ENCODE results near the gene AQP11. TPM values are rescaled to one million over a fixed set of nuclear protein-coding genes. Genes with fewer than 3 reads are reported as not detected.
A peak's percentile ranks its signal among the peaks of the same experiment; 100 is the strongest.
"Not testable (repeated sequence)": the region's sequence is repeated elsewhere in the genome, so short reads cannot be mapped to it uniquely, and the experiment has no call there.

Gene AQP11
- total RNA-seq, 4 donors from 2014 or later = 1.1 to 5.6 (median 3.1) TPM

DNA sequence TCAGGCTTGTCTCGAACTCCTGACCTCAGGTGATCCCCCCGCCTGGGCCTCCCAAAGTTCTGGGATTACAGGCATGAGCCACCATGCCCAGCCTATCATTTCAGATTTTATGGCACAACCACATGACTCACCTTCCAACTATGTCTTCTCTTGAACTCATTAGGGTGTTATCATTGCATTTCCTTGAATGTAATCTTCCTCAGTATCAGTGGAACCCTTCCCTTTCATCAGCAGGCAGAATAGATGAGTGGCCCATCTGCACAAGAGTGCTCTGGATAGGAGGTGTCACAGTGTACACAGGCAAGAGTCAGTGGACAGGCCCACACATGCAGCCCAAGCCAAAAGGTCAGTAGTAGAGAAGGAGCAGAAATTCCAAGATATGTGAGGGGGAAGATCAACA, 29.1 kb upstream of the AQP11 start:
- Histone ChIP-seq H3K9me3 (no peaks in the 10 kb centered on the region), H3K27ac (no peak overlapping the region), H3K4me1 (no peaks in the 10 kb centered on the region), H3K4me3 (replicated peaks in 1 of 3) (no peak overlapping the region), H3K27me3 (no peaks in the 10 kb centered on the region), H3K36me3 (no peaks in the 10 kb centered on the region)
- WGBS, 2 donors = 94 to 100% methylated on average over 2 of the region's 2 CpGs
- intact Hi-C loops (cut with DNase I) = no loop called here
- TF ChIP-seq, protein P1, sequence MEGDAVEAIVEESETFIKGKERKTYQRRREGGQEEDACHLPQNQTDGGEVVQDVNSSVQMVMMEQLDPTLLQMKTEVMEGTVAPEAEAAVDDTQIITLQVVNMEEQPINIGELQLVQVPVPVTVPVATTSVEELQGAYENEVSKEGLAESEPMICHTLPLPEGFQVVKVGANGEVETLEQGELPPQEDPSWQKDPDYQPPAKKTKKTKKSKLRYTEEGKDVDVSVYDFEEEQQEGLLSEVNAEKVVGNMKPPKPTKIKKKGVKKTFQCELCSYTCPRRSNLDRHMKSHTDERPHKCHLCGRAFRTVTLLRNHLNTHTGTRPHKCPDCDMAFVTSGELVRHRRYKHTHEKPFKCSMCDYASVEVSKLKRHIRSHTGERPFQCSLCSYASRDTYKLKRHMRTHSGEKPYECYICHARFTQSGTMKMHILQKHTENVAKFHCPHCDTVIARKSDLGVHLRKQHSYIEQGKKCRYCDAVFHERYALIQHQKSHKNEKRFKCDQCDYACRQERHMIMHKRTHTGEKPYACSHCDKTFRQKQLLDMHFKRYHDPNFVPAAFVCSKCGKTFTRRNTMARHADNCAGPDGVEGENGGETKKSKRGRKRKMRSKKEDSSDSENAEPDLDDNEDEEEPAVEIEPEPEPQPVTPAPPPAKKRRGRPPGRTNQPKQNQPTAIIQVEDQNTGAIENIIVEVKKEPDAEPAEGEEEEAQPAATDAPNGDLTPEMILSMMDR (IDR thresholded peaks at IDR 0.05) = no peak
- TF ChIP-seq POLR2A (IDR thresholded peaks at IDR 0.05) = no peak
- no peak for DNase-seq

DNA sequence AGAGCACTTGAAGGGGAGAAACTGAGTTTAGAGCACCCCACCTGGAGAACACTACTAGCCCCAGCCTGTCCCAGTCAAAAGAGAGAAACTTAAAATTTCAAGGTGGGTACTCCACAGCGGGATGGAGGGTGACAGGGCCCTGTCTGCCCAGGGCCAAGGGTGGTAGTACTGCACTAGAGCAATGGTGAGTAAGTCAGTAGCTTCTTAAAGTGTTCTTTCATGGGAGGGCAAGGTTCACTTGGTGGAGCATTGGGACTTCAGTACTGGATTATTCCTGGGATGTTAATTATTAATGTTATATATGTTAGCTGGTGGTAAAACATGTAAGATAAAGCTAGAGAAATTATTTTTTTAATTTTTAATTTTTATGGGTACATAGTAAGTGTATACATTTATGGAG, 28.5 kb upstream of the AQP11 start:
- H3K4me1 ChIP-seq = no peaks in the 10 kb centered on the region
- no peaks in the 10 kb centered on the region for H3K36me3 ChIP-seq
- intact Hi-C loops (cut with DNase I) = no loop called here
- no peak overlapping the region for H3K4me3 ChIP-seq (replicated peaks in 1 of 3)
- no peaks in the 10 kb centered on the region for H3K27me3 ChIP-seq
- WGBS, 2 donors = 100% methylated on average over 1 of the region's 1 CpG
- TF ChIP-seq, protein P1 (IDR thresholded peaks at IDR 0.05) = no peak
- TF ChIP-seq POLR2A (IDR thresholded peaks at IDR 0.05) = no peak
- no peak for DNase-seq
- H3K9me3 ChIP-seq = no peaks in the 10 kb centered on the region
- no peak overlapping the region for H3K27ac ChIP-seq

DNA sequence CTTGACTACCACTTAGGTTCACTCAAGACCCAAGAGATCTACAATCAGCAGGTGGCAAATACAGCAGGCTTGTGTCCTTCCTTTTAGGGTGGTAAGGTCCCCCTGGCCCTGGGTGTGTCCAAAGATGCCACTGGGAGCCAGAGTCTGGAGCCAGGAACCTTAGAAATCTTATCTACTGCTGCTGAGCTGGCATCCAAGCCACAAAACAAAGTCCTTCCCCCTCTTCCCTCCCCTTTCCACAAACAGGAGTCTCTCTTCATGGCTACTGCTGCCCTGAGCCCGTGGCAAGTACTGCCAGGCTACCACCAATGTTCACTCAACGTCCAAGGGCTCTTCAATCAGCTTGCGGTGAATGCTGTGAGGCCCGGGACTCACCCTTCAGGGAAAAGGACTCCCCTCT, 21.4 kb upstream of the AQP11 start:
- DNase-seq = no peak
- WGBS, 2 donors = 88 to 100% methylated on average over 2 to 4 of the region's 4 CpGs

DNA sequence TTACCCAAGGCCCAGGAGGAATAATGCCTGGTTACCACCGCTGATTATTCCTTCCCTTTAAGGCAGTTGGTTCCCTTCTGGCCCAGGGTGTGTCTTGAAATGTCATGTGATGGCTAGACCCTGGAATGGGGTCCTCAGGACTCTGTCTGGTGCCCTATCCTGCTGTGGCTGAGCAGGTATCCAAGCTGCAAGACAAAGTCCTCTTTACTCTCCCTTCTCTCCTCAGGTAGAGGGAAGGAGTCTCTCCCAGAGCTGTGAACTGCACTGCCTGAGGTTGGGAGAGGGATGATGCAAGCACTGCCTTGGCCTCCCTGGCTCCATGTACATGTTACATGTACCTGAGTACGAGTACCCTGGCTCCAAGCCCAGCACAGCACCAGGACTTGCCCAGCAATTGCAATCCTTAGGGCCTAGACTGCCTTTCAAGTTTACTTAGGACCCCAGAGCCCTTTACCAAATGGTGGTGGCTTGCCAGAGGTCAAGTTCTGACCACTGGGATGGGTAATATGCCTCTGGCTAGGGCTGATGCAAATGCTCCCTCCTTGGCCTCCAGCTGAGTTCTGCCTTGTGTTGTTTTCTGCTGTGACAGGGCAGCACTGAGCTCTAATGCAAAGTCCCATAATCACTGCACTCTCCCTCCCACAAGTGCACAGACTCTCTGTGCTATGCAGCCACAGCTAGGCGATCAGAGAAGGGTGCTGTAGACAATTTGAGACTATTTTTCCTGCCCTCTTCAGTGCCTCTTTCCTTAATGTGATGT, 20.7 kb upstream of the AQP11 start:
- Histone ChIP-seq H3K36me3 (no peaks in the 10 kb centered on the region), H3K9me3 (no peaks in the 10 kb centered on the region), H3K4me1 (no peaks in the 10 kb centered on the region), H3K27ac (no peak overlapping the region), H3K27me3 (no peaks in the 10 kb centered on the region), H3K4me3 (replicated peaks in 1 of 3) (no peak overlapping the region)
- WGBS, 2 donors = 66 to 82% methylated on average over 3 of the region's 3 CpGs
- no peak for TF ChIP-seq POLR2A (IDR thresholded peaks at IDR 0.05)
- TF ChIP-seq, protein P1 (IDR thresholded peaks at IDR 0.05) = no peak
- DNase-seq = peak; percentile 11 to 27
- intact Hi-C loops (cut with DNase I) = no loop called here

More for the DNA sequence above, 21.4 kb upstream of the AQP11 start:
- Histone ChIP-seq H3K27ac (no peak overlapping the region), H3K4me1 (no peaks in the 10 kb centered on the region), H3K27me3 (no peaks in the 10 kb centered on the region), H3K9me3 (no peaks in the 10 kb centered on the region), H3K4me3 (replicated peaks in 1 of 3) (no peak overlapping the region), H3K36me3 (no peaks in the 10 kb centered on the region)
- no peak for TF ChIP-seq POLR2A (IDR thresholded peaks at IDR 0.05)
- TF ChIP-seq, protein P1 (IDR thresholded peaks at IDR 0.05) = no peak
- intact Hi-C loops (cut with DNase I) = no loop called here

DNA sequence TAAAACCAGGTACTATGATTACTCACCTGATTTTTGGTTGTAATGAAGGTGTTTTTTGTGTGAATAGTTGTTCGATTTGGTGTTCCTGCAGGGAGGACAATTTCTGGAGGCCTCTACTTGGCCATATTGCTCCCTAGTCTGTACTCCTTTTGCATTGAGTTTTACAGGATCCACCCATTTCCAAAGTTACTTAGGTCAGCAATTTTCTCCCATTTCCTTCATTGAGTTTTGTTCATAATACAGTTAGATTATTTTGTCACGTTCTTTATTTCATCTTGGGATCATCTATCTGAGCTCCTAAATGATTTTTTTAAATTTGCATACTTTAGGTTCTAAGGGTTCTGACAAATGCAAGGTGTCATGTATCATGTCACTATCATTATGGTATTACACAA, 20.1 kb upstream of the AQP11 start:
- no peaks in the 10 kb centered on the region for H3K4me1 ChIP-seq
- WGBS, 2 donors = 89 to 90% methylated on average over 2 of the region's 2 CpGs
- no peaks in the 10 kb centered on the region for H3K9me3 ChIP-seq
- H3K27me3 ChIP-seq = no peaks in the 10 kb centered on the region
- no peak overlapping the region for H3K27ac ChIP-seq
- no peaks in the 10 kb centered on the region for H3K36me3 ChIP-seq
- intact Hi-C loops (cut with DNase I) = no loop called here
- no peak overlapping the region for H3K4me3 ChIP-seq (replicated peaks in 1 of 3)
- TF ChIP-seq POLR2A (IDR thresholded peaks at IDR 0.05) = no peak
- TF ChIP-seq, protein P1 (IDR thresholded peaks at IDR 0.05) = no peak
- no peak for DNase-seq

DNA sequence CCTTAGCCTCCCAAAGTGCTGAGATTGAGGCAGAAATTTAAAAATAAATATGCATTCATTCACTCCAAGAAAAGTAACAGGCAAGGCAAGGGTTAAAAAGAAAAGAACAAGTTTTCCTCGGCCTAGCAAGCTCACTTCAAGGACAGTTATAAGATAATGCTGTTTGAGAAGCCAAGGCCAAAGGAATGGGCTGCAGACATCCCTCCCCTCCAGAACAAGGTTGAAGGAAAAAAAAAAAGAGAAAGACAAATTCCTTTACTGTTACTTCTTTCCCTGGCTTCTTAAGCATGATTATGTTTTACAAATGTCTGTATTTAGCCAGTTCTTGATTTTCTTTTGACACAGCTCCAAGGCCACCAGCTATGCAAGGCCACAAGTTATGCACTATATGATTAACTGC, 18.9 kb upstream of the AQP11 start:
- intact Hi-C loops (cut with DNase I); H3K4me3 ChIP-seq (replicated peaks in 1 of 3); H3K9me3 ChIP-seq; H3K27ac ChIP-seq; H3K4me1 ChIP-seq; H3K27me3 ChIP-seq; H3K36me3 ChIP-seq; DNase-seq: not testable (repeated sequence)
- WGBS, 2 donors = 10 to 24% methylated on average over 1 of the region's 1 CpG

DNA sequence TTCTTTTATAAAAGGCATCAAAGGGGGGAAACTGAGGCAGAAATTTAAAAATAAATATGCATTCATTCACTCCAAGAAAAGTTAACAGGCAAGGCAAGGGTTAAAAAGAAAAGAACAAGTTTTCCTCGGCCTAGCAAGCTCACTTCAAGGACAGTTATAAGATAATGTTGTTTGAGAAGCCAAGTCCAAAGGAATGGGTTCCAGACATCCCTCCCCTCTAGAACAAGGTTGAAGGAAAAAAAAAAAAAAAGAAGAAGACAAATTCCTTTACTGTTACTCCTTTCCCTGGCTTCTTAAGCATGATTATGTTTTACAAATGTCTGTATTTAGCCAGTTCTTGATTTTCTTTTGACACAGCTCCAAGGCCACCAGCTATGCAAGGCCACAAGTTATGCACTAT, 14.3 kb upstream of the AQP11 start:
- H3K9me3 ChIP-seq; H3K27me3 ChIP-seq; H3K36me3 ChIP-seq; H3K27ac ChIP-seq; intact Hi-C loops (cut with DNase I); H3K4me1 ChIP-seq; H3K4me3 ChIP-seq (replicated peaks in 1 of 3); DNase-seq: not testable (repeated sequence)
- WGBS, 2 donors = 3 to 4% methylated on average over 1 of the region's 1 CpG
